ENCODE data around the gene PGAP2. TPM values are rescaled to one million over a fixed set of nuclear protein-coding genes. Genes with fewer than 3 reads are reported as not detected.

The PGAP2 gene
- total RNA-seq, 1 experiment from 2014 or later, result 72.2 TPM

DNA sequence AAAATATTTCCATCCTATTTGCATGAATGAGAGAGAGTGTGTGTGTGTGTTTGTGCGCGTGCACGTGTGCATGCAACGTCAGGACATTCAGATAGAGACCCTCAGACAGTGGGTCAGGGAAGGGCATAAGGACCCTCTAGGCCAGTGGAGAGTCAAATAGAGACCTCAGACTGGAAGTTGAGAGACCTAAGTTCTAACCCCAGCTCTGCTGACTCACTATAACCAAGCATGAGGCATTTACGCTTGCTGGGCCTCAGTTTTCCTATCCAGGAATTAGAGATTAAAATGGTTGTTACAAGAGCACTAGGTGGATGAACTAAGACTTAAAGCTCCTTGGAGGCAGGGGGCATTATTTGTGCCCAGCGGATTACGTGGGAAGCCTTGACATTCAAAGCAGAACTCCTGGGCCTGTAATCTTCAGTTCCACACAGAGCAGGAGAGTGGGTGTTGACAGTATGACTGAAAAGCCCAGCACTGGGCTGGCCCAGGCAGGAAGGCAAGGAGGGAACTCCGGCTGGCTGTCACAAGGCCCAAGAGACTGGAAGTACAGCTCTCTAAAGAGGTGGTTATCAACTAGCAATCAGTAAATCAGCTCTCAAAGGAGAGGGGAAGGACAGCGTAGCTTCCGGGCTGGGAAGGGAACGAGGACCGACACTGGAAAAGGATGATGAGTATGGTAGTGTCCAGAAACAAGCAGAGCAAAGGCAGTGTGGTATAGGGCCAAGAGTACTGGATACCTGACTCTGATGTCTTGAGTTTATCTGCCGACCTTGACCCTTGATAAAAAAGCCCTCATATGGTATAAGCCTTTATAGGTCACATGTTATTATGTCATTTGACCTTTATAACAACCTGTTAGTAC lies 23.2 kb downstream of the PGAP2 start:
- H3K27me3 ChIP-seq (ENCODE audit: control insufficient read depth, insufficient read depth, low read length), result no peaks in the 10 kb centered on the region
- CTCF ChIA-PET, result interaction anchor here (0.7 to 0.9 kb wide), 2 partner anchors 18 to 23 kb away, joined by 3 read pairs; partner anchors contain the start of gene STIM1
- BruUV-seq (replicated peaks), result no TSS peak
- TF ChIP-seq TCF7L2 (IDR thresholded peaks at IDR 0.05; ENCODE audit: low read depth, low read length), result no peak
- TF ChIP-seq, protein P1, sequence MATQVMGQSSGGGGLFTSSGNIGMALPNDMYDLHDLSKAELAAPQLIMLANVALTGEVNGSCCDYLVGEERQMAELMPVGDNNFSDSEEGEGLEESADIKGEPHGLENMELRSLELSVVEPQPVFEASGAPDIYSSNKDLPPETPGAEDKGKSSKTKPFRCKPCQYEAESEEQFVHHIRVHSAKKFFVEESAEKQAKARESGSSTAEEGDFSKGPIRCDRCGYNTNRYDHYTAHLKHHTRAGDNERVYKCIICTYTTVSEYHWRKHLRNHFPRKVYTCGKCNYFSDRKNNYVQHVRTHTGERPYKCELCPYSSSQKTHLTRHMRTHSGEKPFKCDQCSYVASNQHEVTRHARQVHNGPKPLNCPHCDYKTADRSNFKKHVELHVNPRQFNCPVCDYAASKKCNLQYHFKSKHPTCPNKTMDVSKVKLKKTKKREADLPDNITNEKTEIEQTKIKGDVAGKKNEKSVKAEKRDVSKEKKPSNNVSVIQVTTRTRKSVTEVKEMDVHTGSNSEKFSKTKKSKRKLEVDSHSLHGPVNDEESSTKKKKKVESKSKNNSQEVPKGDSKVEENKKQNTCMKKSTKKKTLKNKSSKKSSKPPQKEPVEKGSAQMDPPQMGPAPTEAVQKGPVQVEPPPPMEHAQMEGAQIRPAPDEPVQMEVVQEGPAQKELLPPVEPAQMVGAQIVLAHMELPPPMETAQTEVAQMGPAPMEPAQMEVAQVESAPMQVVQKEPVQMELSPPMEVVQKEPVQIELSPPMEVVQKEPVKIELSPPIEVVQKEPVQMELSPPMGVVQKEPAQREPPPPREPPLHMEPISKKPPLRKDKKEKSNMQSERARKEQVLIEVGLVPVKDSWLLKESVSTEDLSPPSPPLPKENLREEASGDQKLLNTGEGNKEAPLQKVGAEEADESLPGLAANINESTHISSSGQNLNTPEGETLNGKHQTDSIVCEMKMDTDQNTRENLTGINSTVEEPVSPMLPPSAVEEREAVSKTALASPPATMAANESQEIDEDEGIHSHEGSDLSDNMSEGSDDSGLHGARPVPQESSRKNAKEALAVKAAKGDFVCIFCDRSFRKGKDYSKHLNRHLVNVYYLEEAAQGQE (IDR thresholded peaks at IDR 0.05; ENCODE audit: insufficient read depth in 1 of 2, low read depth in 2 of 2, low read length in 1 of 2), result no peak
- TF ChIP-seq, protein P2, sequence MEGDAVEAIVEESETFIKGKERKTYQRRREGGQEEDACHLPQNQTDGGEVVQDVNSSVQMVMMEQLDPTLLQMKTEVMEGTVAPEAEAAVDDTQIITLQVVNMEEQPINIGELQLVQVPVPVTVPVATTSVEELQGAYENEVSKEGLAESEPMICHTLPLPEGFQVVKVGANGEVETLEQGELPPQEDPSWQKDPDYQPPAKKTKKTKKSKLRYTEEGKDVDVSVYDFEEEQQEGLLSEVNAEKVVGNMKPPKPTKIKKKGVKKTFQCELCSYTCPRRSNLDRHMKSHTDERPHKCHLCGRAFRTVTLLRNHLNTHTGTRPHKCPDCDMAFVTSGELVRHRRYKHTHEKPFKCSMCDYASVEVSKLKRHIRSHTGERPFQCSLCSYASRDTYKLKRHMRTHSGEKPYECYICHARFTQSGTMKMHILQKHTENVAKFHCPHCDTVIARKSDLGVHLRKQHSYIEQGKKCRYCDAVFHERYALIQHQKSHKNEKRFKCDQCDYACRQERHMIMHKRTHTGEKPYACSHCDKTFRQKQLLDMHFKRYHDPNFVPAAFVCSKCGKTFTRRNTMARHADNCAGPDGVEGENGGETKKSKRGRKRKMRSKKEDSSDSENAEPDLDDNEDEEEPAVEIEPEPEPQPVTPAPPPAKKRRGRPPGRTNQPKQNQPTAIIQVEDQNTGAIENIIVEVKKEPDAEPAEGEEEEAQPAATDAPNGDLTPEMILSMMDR (IDR thresholded peaks at IDR 0.05), result no peak
- TF ChIP-seq POLR2AphosphoS5 (IDR thresholded peaks at IDR 0.05; ENCODE audit: low read depth, low read length), result no peak
- no peak for TF ChIP-seq SIN3A (IDR thresholded peaks at IDR 0.05; ENCODE audit: borderline replicate concordance, insufficient read depth, low read depth, low read length)
- H3K9me3 ChIP-seq (ENCODE audit: control insufficient read depth, insufficient read depth, low read depth, low read length), result no peaks in the 10 kb centered on the region
- no peak for DNase-seq (ENCODE audit: low read depth, low spot score)
- intact Hi-C loops (cut with micrococcal nuclease; ENCODE audit: unreplicated experiment), result no loop called here
- peaks cover 7% of the 10 kb centered on the region for H3K4me1 ChIP-seq (ENCODE audit: control insufficient read depth, insufficient read depth, low read length)
- in situ Hi-C loops (cut with HindIII; ENCODE audit: low pct_unique_long_range_greater_than_20kb, low sequenced_read_pairs), result no loop called here
- peaks cover 8% of the 10 kb centered on the region for H3K36me3 ChIP-seq (ENCODE audit: control insufficient read depth, insufficient read depth, low read length)
- no peak overlapping the region for H3K4me3 ChIP-seq (ENCODE audit: low read depth in 2 of 2, low read length in 2 of 2)
- no peak for ATAC-seq
- POLR2A ChIA-PET, result interaction anchor here (1.3 kb wide), 1 partner anchor 10 kb away, joined by 6 read pairs; no protein-coding TSS in a partner anchor
- no peak overlapping the region for H3K27ac ChIP-seq (ENCODE audit: low read length)

DNA sequence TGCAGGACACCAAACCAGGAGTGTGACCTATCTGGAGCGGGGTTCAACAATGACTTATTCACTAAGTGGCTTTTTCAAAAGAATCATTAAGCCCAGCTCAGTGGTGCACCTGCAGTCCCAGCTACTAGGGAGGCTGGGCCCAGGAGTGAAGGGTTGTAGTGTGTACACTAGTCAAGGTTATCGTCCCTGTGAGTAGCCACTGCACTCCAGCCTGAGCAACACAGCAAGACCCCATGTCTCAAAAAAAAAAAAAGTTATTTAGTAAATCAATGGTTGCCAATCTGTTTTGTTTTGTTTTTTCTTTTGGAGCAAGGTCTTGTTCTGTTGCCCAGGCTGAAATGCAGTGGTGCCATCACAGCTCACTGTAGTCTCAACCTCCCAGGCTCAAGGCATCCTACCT lies 24.5 kb downstream of the PGAP2 start:
- H3K36me3 ChIP-seq (ENCODE audit: control insufficient read depth, insufficient read depth, low read length), result peaks cover 8% of the 10 kb centered on the region
- H3K27me3 ChIP-seq (ENCODE audit: control insufficient read depth, insufficient read depth, low read length), result no peaks in the 10 kb centered on the region
- in situ Hi-C loops (cut with HindIII; ENCODE audit: low pct_unique_long_range_greater_than_20kb, low sequenced_read_pairs), result no loop called here
- DNase-seq (ENCODE audit: low read depth, low spot score) (no peak), ATAC-seq (no peak)
- no TSS peak for BruUV-seq (replicated peaks)
- no peaks in the 10 kb centered on the region for H3K9me3 ChIP-seq (ENCODE audit: control insufficient read depth, insufficient read depth, low read depth, low read length)
- ChIA-PET POLR2A (interaction anchor here (0.6 kb wide), 1 partner anchor 35 kb away, joined by 3 read pairs; no protein-coding TSS in a partner anchor), CTCF (interaction anchor here (1.1 to 1.6 kb wide), 2 partner anchors 9 to 25 kb away, joined by 3 to 4 read pairs; no protein-coding TSS in a partner anchor)
- H3K4me3 ChIP-seq (ENCODE audit: low read depth in 2 of 2, low read length in 2 of 2), result no peak overlapping the region
- intact Hi-C loops (cut with micrococcal nuclease; ENCODE audit: unreplicated experiment), result no loop called here
- no peak overlapping the region for H3K27ac ChIP-seq (ENCODE audit: low read length)
- H3K4me1 ChIP-seq (ENCODE audit: control insufficient read depth, insufficient read depth, low read length), result peaks cover 18% of the 10 kb centered on the region
- TF ChIP-seq, protein P1 (IDR thresholded peaks at IDR 0.05; ENCODE audit: insufficient read depth in 1 of 2, low read depth in 2 of 2, low read length in 1 of 2), result no peak
- TF ChIP-seq POLR2AphosphoS5 (IDR thresholded peaks at IDR 0.05; ENCODE audit: low read depth, low read length), result no peak
- TF ChIP-seq, protein P2 (IDR thresholded peaks at IDR 0.05), result no peak
- TF ChIP-seq TCF7L2 (IDR thresholded peaks at IDR 0.05; ENCODE audit: low read depth, low read length), result no peak
- TF ChIP-seq SIN3A (IDR thresholded peaks at IDR 0.05; ENCODE audit: borderline replicate concordance, insufficient read depth, low read depth, low read length), result no peak

All from Panc1 (cell line).